K562 (cell line): ENCODE data around the gene LRRC38. TPM values are rescaled to one million over a fixed set of nuclear protein-coding genes. Genes with fewer than 3 reads are reported as not detected.
A peak's percentile ranks its signal among the peaks of the same experiment; 100 is the strongest.

Experiments used
- ATAC-seq: fragments of 200-7000 bp; cut with Tn5 transposase; 3 replicates; pipeline ENCODE4 v1.9.1; 2020; ENCODE audit warnings: moderate library complexity
- BruUV-seq: library from RNA; stranded (reverse); fragments of 400-500 nt; replicated peaks from 2 replicates; lab custom pipeline; 2021; lab: Mats Ljungman, UMichigan
- CTCF ChIA-PET: fragments of 300-600 bp; formaldehyde crosslinking; extraction: SDS; loops from one replicate; lab custom pipeline; 2021; ENCODE audit warnings: low intra/inter-chr PET ratio; lab: Yijun Ruan, JAX
- POLR2A ChIA-PET: fragments of 300-600, 350-650 bp; sonication (Branson Sonifier 250); formaldehyde crosslinking; extraction: SDS; loops from one replicate; lab custom pipeline; 2021; ENCODE audit warnings: antibody characterized with exemption, inconsistent platforms; lab: Yijun Ruan, JAX
- DNase-seq, 4 experiments: peaks; one replicate each; pipeline versions ENCODE4 v3.0.0 to v3.0.0-alpha.2; 2011 to 2018; ENCODE audit warnings: low spot score in 3 of 4, mixed read lengths in 3 of 4; ENCODE audit errors: extremely low read depth in 1 of 4
- FAIRE-seq: peaks from 2 replicates; lab custom pipeline; 2011; peaks lifted over from hg19 to GRCh38; lab: Jason Lieb, UNC
- H2AFZ ChIP-seq: 2 replicates; pipeline ENCODE4 v1.6.0; 2011; ENCODE audit warnings: low read depth, low read length, control low read depth, inconsistent platforms
- H3K27ac ChIP-seq: fragments of 200-600 bp; 3 replicates; pipeline ENCODE4 v1.8.0; 2011; ENCODE audit warnings: low read depth, mild to moderate bottlenecking, control low read depth, inconsistent platforms, low read length, moderate library complexity, mixed read lengths; ENCODE audit errors: extremely low read depth
- H3K27me3 ChIP-seq, 2 experiments: fragments of 300-600 bp in 1 of 2; 2 replicates in 1 of 2; 3 replicates in 1 of 2; pipeline versions ENCODE4 v1.6.0 to v1.8.0; 2011; ENCODE audit warnings: inconsistent platforms in 2 of 2, low read length in 2 of 2, mild to moderate bottlenecking in 1 of 2, mixed read lengths in 1 of 2, moderate library complexity in 1 of 2; ENCODE audit not compliant: control insufficient read depth in 2 of 2, insufficient read depth in 2 of 2
- H3K36me3 ChIP-seq: fragments of 300-600 bp; 3 replicates; pipeline ENCODE4 v1.8.0; 2011; ENCODE audit warnings: mild to moderate bottlenecking, low read length, inconsistent platforms; ENCODE audit not compliant: control insufficient read depth, insufficient read depth
- H3K4me1 ChIP-seq, 2 experiments: fragments of 200-600 bp in 1 of 2; replicated peaks in 1 of 2; 2 replicates in 1 of 2; 3 replicates in 1 of 2; pipeline versions ENCODE4 v1.5.1 to v1.8.0; 2011; ENCODE audit warnings: inconsistent platforms in 2 of 2, low read length in 2 of 2, mild to moderate bottlenecking in 1 of 2, mixed read lengths in 1 of 2, moderate library complexity in 1 of 2; ENCODE audit not compliant: control insufficient read depth in 2 of 2, insufficient read depth in 2 of 2
- H3K4me2 ChIP-seq: 2 replicates; pipeline ENCODE4 v1.6.1; 2011; ENCODE audit warnings: low read length, control low read depth, inconsistent platforms, mixed read lengths; ENCODE audit not compliant: insufficient read depth
- H3K4me3 ChIP-seq: fragments of 200-600 bp; sonication (generic), shearing (Covaris generic); 2 replicates; pipeline ENCODE4 v1.5.1; 2016; ENCODE audit warnings: control low read depth, inconsistent platforms
- H3K79me2 ChIP-seq: fragments of 200-600 bp; 3 replicates; pipeline ENCODE4 v1.8.0; 2011; ENCODE audit warnings: low read length, inconsistent platforms; ENCODE audit not compliant: control insufficient read depth, insufficient read depth
- H3K9ac ChIP-seq, 2 experiments: 2 replicates each; pipeline versions ENCODE4 v1.6.0 to v1.6.1; 2011; ENCODE audit warnings: low read depth in 2 of 2, low read length in 2 of 2, control low read depth in 1 of 2, inconsistent platforms in 1 of 2, mild to moderate bottlenecking in 1 of 2, mixed read lengths in 1 of 2; ENCODE audit not compliant: insufficient read depth in 1 of 2
- H3K9me1 ChIP-seq: one replicate; pipeline ENCODE4 v1.6.0; 2011; ENCODE audit warnings: inconsistent platforms, mild to moderate bottlenecking, low read length, moderate library complexity; ENCODE audit not compliant: control insufficient read depth, insufficient read depth
- H3K9me3 ChIP-seq: replicated peaks from 2 replicates; pipeline ENCODE4 v1.5.1; 2011; ENCODE audit warnings: low read depth, low read length, inconsistent platforms; ENCODE audit not compliant: control insufficient read depth, insufficient read depth
- H4K20me1 ChIP-seq: replicated peaks from 2 replicates; pipeline ENCODE4 v1.6.1; 2011; ENCODE audit warnings: low read length, inconsistent platforms, mixed read lengths; ENCODE audit not compliant: control insufficient read depth, insufficient read depth
- ATF7 ChIP-seq: fragments of 450-650 bp; IDR thresholded peaks from 2 replicates; pipeline ENCODE4 v1.7.1; 2014; ENCODE audit warnings: mild to moderate bottlenecking, moderate library complexity
- CXXC5 ChIP-seq: fragments of 250-450 bp; sonication (Bioruptor Pico); IDR thresholded peaks from 2 replicates; pipeline ENCODE4 v1.8.0; 2022; ENCODE audit warnings: inconsistent platforms, mild to moderate bottlenecking, moderate library complexity
- JUND ChIP-seq, 2 experiments: IDR thresholded peaks; 2 replicates in 1 of 2; 3 replicates in 1 of 2; pipeline ENCODE4 v1.6.1; 2011; ENCODE audit warnings: borderline replicate concordance in 2 of 2, low read depth in 2 of 2, low read length in 2 of 2, improper control_type of control experiment in 1 of 2, missing biosample characterization in 1 of 2, missing genetic modification characterization in 1 of 2, missing genetic modification reagents in 1 of 2
- SIN3A ChIP-seq, 2 experiments: fragments of 150-350 bp in 1 of 2; IDR thresholded peaks; 2 replicates each; pipeline ENCODE4 v1.6.1; 2011 to 2016; ENCODE audit warnings: borderline replicate concordance in 2 of 2, low read depth in 2 of 2, low read length in 2 of 2, mild to moderate bottlenecking in 2 of 2, moderate library complexity in 2 of 2; ENCODE audit not compliant: control insufficient read depth in 1 of 2
- whole genome bisulfite sequencing: fragments of 100-300 bp; shearing (Covaris generic); methylation state at CpG from one replicate; pipeline ENCODE4 v1.1.6; 2016; ENCODE audit warnings: low coverage, mixed read lengths; ENCODE audit not compliant: insufficient coverage; ENCODE audit errors: missing lambda C conversion rate; 5-methylcytosine and 5-hydroxymethylcytosine counted together
- in situ Hi-C: fragments of 300-500 bp; cut with MboI; formaldehyde crosslinking; loops from 4 replicates; pipeline ENCODE4 v1.15.0; 2018; ENCODE audit warnings: inconsistent platforms, mixed read lengths
- intact Hi-C: fragments of 100-400 bp; cut with micrococcal nuclease; formaldehyde crosslinking; loops from 2 replicates; pipeline ENCODE4 v1.14.2; 2022
- polyA plus RNA-seq, 8 experiments: library from polyadenylated mRNA; depleted of rRNA in 4 of 8; stranded (reverse) in 5 of 8; unstranded in 3 of 8; fragments of >200 nt; fragmentation: Nextera tagmentation in 2 of 8; fragmentation: Illumina TruSeq in 1 of 8; extraction: Ambion mirVana in 2 of 8; extraction: Trizol in 1 of 8; gene quantifications; 2 replicates each; pipeline versions ENCODE4 v1.2.1 to v1.2.3, GENCODE V29; 2011 to 2014; ENCODE audit warnings: inconsistent platforms in 1 of 8, missing spikeins in 1 of 8
- total RNA-seq, 7 experiments: library from RNA; depleted of rRNA in 6 of 7; stranded (reverse); fragments of >200 nt in 6 of 7; fragmentation: Illumina TruSeq in 2 of 7; extraction: Trizol in 2 of 7; gene quantifications; 2 replicates each; pipeline versions ENCODE4 v1.2.1 to v1.2.3, GENCODE V29; 2011 to 2021; ENCODE audit warnings: low replicate concordance in 1 of 7
- TF ChIP-seq, protein P1 (sequence below), 2 experiments: fragments of 450-650 bp in 1 of 2; sonication (generic) in 1 of 2; formaldehyde crosslinking in 1 of 2; IDR thresholded peaks in 1 of 2; conservative IDR thresholded peaks in 1 of 2; 2 replicates each; pipeline versions ENCODE4 v1.6.1 to v1.8.1; 2016 to 2023; ENCODE audit warnings: mild to moderate bottlenecking in 2 of 2, moderate library complexity in 2 of 2, inconsistent platforms in 1 of 2, missing genetic modification reagents in 1 of 2

The LRRC38 gene
- total and polyA plus RNA-seq, 9 of the 15 experiments (the other 6 are each of a cell fraction or from before 2014, with no cell fraction given): not detected

DNA sequence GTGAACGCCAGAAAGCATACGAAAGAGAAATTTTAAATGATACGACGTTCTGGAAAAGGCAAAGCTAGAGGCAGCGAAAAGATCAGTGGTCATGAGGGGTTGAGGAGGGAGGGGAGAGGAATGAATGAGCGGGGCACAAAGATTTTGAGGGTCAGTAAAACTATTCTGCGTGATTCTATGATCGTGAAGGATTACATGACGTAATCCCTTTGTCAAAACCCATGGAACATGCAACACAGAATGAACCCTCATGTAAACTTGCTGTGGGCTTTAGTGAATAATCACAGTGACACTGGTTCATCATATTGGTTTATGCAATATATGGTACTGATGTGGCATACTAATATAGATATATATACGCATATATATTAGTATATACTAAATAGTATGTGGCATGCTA lies 13.0 kb downstream of the LRRC38 start:
- no TSS peak for BruUV-seq
- Histone ChIP-seq H4K20me1 (peaks cover 10% of the 10 kb centered on the region; the same call in 1 of the 2 replicates), H3K27ac (no peak overlapping the region), H3K36me3 (no peaks in the 10 kb centered on the region), H3K4me3 (no peak overlapping the region), H3K27me3 (peaks cover 19 to 46% of the 10 kb centered on the region in 2 experiments), H3K4me2 (no peak overlapping the region), H2AFZ (no peak overlapping the region), H3K4me1 (no peaks in the 10 kb centered on the region), H3K9me1 (no peaks in the 10 kb centered on the region), H3K9ac (no peak overlapping the region), H3K79me2 (no peaks in the 10 kb centered on the region), H3K9me3 (no peaks in the 10 kb centered on the region)
- ChIA-PET CTCF (no interaction called here), POLR2A (no interaction called here)
- in situ Hi-C loops: no loop called here
- TF ChIP-seq SIN3A (IDR thresholded peaks at IDR 0.05; ENCODE audit: borderline replicate concordance in 2 of 2, control insufficient read depth in 1 of 2, low read depth in 2 of 2, low read length in 2 of 2): no peak
- TF ChIP-seq CXXC5 (CRISPR knock-in tag): no peak
- TF ChIP-seq ATF7: peak; percentile 44; the same call in 1 of the 2 replicates
- TF ChIP-seq, protein P1, sequence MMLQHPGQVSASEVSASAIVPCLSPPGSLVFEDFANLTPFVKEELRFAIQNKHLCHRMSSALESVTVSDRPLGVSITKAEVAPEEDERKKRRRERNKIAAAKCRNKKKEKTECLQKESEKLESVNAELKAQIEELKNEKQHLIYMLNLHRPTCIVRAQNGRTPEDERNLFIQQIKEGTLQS (IDR thresholded peaks at IDR 0.05): peak; percentile 39; the same call in 1 of the 2 replicates
- TF ChIP-seq, protein P1 (CRISPR knock-in tag; conservative IDR thresholded peaks at IDR 0.05): no peak
- TF ChIP-seq JUND (IDR thresholded peaks at IDR 0.05; ENCODE audit: borderline replicate concordance, low read depth, low read length): no peak
- no peak for TF ChIP-seq JUND (tag; IDR thresholded peaks at IDR 0.05; ENCODE audit: borderline replicate concordance, low read depth, low read length)
- under 1% methylated on average over 10 of the region's 10 CpGs for WGBS
- DNase-seq (no peak), FAIRE-seq (no peak), ATAC-seq (no peak)
- intact Hi-C loops: no loop called here
